ENCODE results near the gene PASK. TPM values are rescaled to one million over a fixed set of nuclear protein-coding genes. Genes with fewer than 3 reads are reported as not detected.

Gene PASK
- total RNA-seq, 1 experiment from 2014 or later, result 51.6 TPM

DNA sequence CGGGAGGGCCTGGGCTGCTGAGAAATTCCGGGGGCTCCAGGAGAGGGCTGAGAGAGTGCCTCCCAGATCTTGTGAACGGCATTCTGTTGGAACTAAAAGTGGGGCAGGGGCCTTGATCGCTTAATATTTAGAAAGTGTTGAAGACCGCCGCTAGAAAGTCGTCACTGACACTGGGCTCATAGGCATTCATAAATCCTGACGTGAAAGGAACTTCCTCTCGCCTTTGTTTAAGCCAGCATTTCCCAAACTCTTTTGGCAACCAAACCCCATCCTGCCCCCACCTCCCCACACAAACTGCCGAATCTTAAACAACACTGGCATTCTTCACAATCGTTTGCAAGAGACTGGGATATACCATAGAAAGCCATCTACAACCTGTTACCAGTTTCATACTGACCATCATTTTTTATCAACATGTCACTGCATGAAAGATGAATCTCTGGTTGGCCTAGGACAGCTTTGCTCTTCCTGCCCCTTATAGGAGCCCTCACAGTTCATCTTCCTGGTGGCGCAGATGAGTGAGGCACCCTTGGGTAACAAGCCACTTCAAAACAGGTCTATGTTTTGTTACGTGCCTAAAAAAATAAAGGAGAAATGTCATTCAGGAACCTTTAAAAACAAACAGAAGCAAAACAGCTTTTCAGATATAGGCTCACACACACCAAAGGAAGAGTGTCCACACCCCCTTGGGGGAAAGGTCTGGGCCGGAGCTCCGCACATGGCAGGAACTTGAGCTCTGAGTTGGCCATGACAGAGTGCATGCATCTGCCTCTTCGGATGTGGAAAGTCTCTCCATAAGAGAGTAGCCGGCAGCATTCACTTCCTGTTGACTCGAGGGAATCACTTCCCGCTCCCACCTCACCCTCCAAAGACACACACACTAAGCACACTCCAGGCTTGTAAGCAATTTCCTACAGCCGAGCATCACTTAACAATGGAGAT, 60.2 kb downstream of the PASK start:
- ChIA-PET POLR2A (no interaction called here), CTCF (no interaction called here)
- intact Hi-C loops (cut with micrococcal nuclease; ENCODE audit: unreplicated experiment), result no loop called here
- no peak for TF ChIP-seq POLR2AphosphoS5 (IDR thresholded peaks at IDR 0.05; ENCODE audit: low read depth, low read length)
- TF ChIP-seq, protein P1, sequence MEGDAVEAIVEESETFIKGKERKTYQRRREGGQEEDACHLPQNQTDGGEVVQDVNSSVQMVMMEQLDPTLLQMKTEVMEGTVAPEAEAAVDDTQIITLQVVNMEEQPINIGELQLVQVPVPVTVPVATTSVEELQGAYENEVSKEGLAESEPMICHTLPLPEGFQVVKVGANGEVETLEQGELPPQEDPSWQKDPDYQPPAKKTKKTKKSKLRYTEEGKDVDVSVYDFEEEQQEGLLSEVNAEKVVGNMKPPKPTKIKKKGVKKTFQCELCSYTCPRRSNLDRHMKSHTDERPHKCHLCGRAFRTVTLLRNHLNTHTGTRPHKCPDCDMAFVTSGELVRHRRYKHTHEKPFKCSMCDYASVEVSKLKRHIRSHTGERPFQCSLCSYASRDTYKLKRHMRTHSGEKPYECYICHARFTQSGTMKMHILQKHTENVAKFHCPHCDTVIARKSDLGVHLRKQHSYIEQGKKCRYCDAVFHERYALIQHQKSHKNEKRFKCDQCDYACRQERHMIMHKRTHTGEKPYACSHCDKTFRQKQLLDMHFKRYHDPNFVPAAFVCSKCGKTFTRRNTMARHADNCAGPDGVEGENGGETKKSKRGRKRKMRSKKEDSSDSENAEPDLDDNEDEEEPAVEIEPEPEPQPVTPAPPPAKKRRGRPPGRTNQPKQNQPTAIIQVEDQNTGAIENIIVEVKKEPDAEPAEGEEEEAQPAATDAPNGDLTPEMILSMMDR (IDR thresholded peaks at IDR 0.05), result no peak
- no peak for TF ChIP-seq TCF7L2 (IDR thresholded peaks at IDR 0.05; ENCODE audit: low read depth, low read length)
- TF ChIP-seq SIN3A (IDR thresholded peaks at IDR 0.05; ENCODE audit: borderline replicate concordance, insufficient read depth, low read depth, low read length), result no peak
- TF ChIP-seq, protein P2, sequence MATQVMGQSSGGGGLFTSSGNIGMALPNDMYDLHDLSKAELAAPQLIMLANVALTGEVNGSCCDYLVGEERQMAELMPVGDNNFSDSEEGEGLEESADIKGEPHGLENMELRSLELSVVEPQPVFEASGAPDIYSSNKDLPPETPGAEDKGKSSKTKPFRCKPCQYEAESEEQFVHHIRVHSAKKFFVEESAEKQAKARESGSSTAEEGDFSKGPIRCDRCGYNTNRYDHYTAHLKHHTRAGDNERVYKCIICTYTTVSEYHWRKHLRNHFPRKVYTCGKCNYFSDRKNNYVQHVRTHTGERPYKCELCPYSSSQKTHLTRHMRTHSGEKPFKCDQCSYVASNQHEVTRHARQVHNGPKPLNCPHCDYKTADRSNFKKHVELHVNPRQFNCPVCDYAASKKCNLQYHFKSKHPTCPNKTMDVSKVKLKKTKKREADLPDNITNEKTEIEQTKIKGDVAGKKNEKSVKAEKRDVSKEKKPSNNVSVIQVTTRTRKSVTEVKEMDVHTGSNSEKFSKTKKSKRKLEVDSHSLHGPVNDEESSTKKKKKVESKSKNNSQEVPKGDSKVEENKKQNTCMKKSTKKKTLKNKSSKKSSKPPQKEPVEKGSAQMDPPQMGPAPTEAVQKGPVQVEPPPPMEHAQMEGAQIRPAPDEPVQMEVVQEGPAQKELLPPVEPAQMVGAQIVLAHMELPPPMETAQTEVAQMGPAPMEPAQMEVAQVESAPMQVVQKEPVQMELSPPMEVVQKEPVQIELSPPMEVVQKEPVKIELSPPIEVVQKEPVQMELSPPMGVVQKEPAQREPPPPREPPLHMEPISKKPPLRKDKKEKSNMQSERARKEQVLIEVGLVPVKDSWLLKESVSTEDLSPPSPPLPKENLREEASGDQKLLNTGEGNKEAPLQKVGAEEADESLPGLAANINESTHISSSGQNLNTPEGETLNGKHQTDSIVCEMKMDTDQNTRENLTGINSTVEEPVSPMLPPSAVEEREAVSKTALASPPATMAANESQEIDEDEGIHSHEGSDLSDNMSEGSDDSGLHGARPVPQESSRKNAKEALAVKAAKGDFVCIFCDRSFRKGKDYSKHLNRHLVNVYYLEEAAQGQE (IDR thresholded peaks at IDR 0.05; ENCODE audit: insufficient read depth in 1 of 2, low read depth in 2 of 2, low read length in 1 of 2), result no peak
- Histone ChIP-seq H3K36me3 (ENCODE audit: control insufficient read depth, insufficient read depth, low read length) (peaks cover 11% of the 10 kb centered on the region), H3K4me3 (ENCODE audit: low read depth in 2 of 2, low read length in 2 of 2) (no peak overlapping the region), H3K27ac (ENCODE audit: low read length) (no peak overlapping the region), H3K27me3 (ENCODE audit: control insufficient read depth, insufficient read depth, low read length) (no peaks in the 10 kb centered on the region), H3K4me1 (ENCODE audit: control insufficient read depth, insufficient read depth, low read length) (no peaks in the 10 kb centered on the region), H3K9me3 (ENCODE audit: control insufficient read depth, insufficient read depth, low read depth, low read length) (no peaks in the 10 kb centered on the region)
- BruUV-seq (replicated peaks), result no TSS peak
- no peak for DNase-seq (ENCODE audit: low read depth, low spot score)
- in situ Hi-C loops (cut with HindIII; ENCODE audit: low pct_unique_long_range_greater_than_20kb, low sequenced_read_pairs), result no loop called here
- no peak for ATAC-seq

DNA sequence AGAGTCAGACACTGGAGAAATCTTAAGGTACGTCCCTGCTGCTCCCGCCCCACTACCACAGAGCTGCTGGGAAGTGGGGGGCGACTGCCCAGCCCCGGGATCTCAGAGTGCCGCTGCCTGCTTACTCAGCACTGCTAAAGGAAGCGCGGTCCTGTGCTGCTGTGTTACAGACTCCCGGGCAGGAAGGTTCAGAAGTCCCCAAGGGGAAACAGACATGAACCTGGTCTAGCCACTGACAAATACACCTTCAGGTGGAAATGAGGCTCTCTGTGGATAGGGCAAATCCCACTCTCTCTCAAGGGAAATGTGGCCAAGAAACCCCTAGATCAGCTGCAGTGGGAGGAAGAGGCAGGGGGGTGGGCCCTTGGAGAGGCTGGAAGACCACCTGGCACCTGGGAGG, 60.9 kb downstream of the PASK start:
- in situ Hi-C loops (cut with HindIII; ENCODE audit: low pct_unique_long_range_greater_than_20kb, low sequenced_read_pairs) (no loop called here), intact Hi-C loops (cut with micrococcal nuclease; ENCODE audit: unreplicated experiment) (no loop called here)
- Histone ChIP-seq H3K36me3 (ENCODE audit: control insufficient read depth, insufficient read depth, low read length) (peaks cover 11% of the 10 kb centered on the region), H3K4me3 (ENCODE audit: low read depth in 2 of 2, low read length in 2 of 2) (no peak overlapping the region), H3K27ac (ENCODE audit: low read length) (no peak overlapping the region), H3K27me3 (ENCODE audit: control insufficient read depth, insufficient read depth, low read length) (no peaks in the 10 kb centered on the region), H3K9me3 (ENCODE audit: control insufficient read depth, insufficient read depth, low read depth, low read length) (no peaks in the 10 kb centered on the region), H3K4me1 (ENCODE audit: control insufficient read depth, insufficient read depth, low read length) (no peaks in the 10 kb centered on the region)
- ChIA-PET CTCF (no interaction called here), POLR2A (interaction anchor here (0.8 kb wide), 1 partner anchor 549 kb away, joined by 7 read pairs; the partner anchor contains the start of genes ATG4B and THAP4)
- no peak for ATAC-seq
- TF ChIP-seq POLR2AphosphoS5 (IDR thresholded peaks at IDR 0.05; ENCODE audit: low read depth, low read length) (no peak), SIN3A (IDR thresholded peaks at IDR 0.05; ENCODE audit: borderline replicate concordance, insufficient read depth, low read depth, low read length) (no peak), TCF7L2 (IDR thresholded peaks at IDR 0.05; ENCODE audit: low read depth, low read length) (no peak)
- TF ChIP-seq, protein P2 (IDR thresholded peaks at IDR 0.05; ENCODE audit: insufficient read depth in 1 of 2, low read depth in 2 of 2, low read length in 1 of 2), result no peak
- TF ChIP-seq, protein P1 (IDR thresholded peaks at IDR 0.05), result no peak
- no peak for DNase-seq (ENCODE audit: low read depth, low spot score)
- BruUV-seq (replicated peaks), result no TSS peak
